ENCODE results near the gene NETO2. TPM values are rescaled to one million over a fixed set of nuclear protein-coding genes. Genes with fewer than 3 reads are reported as not detected.

The NETO2 gene
- total RNA-seq, 1 experiment from 2014 or later, result 10.3 TPM

DNA sequence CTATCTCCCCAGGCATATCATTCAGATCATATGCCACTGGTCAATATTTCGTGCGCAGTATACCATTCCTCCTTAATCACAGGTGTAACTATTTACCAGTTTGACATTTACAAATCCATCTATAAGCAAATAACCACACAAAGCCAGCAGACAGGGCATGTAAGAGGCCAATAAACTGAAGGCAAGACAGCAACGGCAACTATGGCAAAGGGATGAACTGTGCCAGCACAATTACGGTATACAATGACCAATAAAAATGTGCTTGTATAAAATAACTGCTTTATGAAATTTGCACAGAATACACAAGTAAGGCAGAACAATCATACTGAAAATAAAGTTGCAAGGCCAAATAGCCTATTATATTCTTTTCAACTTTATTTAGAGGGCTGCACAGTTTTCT, 9.2 kb downstream of the NETO2 start:
- H3K27me3 ChIP-seq (ENCODE audit: insufficient read depth, low read length), result no peaks in the 10 kb centered on the region
- POLR2A ChIA-PET, result no interaction called here
- H4K20me1 ChIP-seq (ENCODE audit: insufficient read depth), result no peaks in the 10 kb centered on the region
- no peak overlapping the region for H3K27ac ChIP-seq (ENCODE audit: low read depth, low read length)
- no peaks in the 10 kb centered on the region for H3K9me2 ChIP-seq (ENCODE audit: insufficient read depth)
- no peak overlapping the region for H3K4me2 ChIP-seq (ENCODE audit: low read length)
- H3K4me1 ChIP-seq (ENCODE audit: control insufficient read depth in 1 of 2, insufficient read depth in 2 of 2, low read length in 2 of 2), result peaks cover 17 to 37% of the 10 kb centered on the region in 2 experiments; a peak in 3 of 4 replicates
- H2AFZ ChIP-seq (ENCODE audit: low read depth, low read length, poor library complexity, severe bottlenecking), result no peak overlapping the region
- BruUV-seq (replicated peaks), result no TSS peak
- no peak for ATAC-seq
- intact Hi-C loops (cut with micrococcal nuclease), result no loop called here
- CTCF ChIA-PET, result no interaction called here
- H3K9ac ChIP-seq (ENCODE audit: low read length), result no peak overlapping the region
- DNase-seq (ENCODE audit: low read depth, low spot score), result no peak
- no peaks in the 10 kb centered on the region for H3K9me3 ChIP-seq (ENCODE audit: control insufficient read depth in 1 of 2, insufficient read depth in 1 of 2, low read depth in 1 of 2, low read length in 2 of 2)
- H3K79me2 ChIP-seq (ENCODE audit: insufficient read depth, low read length), result 0 out of 2 replicates have a peak, but pooled peaks cover 3% of the 10 kb centered on the region
- H3K4me3 ChIP-seq (replicated peaks in 1 of 2; ENCODE audit: low read depth in 1 of 2, low read length in 2 of 2), result no peak overlapping the region
- RAD21 ChIA-PET (ENCODE audit: low non-redundant PET in 1 of 2, low total read pairs in 2 of 2, uncharacterized antibody in 2 of 2, unreplicated experiment in 2 of 2), result no interaction called here
- no peaks in the 10 kb centered on the region for H3K36me3 ChIP-seq (ENCODE audit: control insufficient read depth in 1 of 2, insufficient read depth in 2 of 2, low read length in 2 of 2)
- TF ChIP-seq, protein P1, sequence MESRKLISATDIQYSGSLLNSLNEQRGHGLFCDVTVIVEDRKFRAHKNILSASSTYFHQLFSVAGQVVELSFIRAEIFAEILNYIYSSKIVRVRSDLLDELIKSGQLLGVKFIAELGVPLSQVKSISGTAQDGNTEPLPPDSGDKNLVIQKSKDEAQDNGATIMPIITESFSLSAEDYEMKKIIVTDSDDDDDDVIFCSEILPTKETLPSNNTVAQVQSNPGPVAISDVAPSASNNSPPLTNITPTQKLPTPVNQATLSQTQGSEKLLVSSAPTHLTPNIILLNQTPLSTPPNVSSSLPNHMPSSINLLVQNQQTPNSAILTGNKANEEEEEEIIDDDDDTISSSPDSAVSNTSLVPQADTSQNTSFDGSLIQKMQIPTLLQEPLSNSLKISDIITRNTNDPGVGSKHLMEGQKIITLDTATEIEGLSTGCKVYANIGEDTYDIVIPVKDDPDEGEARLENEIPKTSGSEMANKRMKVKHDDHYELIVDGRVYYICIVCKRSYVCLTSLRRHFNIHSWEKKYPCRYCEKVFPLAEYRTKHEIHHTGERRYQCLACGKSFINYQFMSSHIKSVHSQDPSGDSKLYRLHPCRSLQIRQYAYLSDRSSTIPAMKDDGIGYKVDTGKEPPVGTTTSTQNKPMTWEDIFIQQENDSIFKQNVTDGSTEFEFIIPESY (IDR thresholded peaks at IDR 0.05; ENCODE audit: extremely low read depth, insufficient replicate concordance, low read length), result no peak
- no peak for TF ChIP-seq EGR1 (IDR thresholded peaks at IDR 0.05; ENCODE audit: low read depth)
- TF ChIP-seq SRF (IDR thresholded peaks at IDR 0.05; ENCODE audit: low read depth), result no peak
- TF ChIP-seq ELF1 (IDR thresholded peaks at IDR 0.05; ENCODE audit: borderline replicate concordance, low read depth), result no peak
- no peak for TF ChIP-seq ZFX (IDR thresholded peaks at IDR 0.05)
- TF ChIP-seq JUND (IDR thresholded peaks at IDR 0.05), result no peak
- no peak for TF ChIP-seq YY1 (IDR thresholded peaks at IDR 0.05; ENCODE audit: extremely low read depth, insufficient replicate concordance, low read depth, low read length)
- TF ChIP-seq ZNF274 (IDR thresholded peaks at IDR 0.05; ENCODE audit: low read depth, low read length), result no peak

DNA sequence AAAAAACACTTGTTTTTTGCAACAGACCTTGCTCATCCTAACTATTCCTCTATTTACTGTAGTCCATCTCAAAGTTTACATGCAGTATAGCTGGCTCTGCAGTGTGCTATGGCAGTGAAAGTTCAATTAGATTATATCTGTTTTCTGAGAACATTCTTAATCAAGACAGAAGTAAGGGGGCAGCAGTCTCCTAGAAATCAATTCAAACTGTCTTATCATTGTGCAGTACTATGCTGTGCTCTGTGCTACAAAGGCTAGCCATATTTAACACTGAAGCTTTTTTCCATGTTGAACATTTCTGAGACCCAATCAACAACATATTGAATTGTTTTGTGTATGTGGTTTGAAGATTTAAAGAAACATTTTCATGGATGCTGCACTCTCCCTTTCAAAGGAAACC, 11.4 kb downstream of the NETO2 start:
- DNase-seq (ENCODE audit: low read depth, low spot score) (no peak), ATAC-seq (peak; percentile 63)
- ChIA-PET CTCF (no interaction called here), RAD21 (ENCODE audit: low non-redundant PET in 1 of 2, low total read pairs in 2 of 2, uncharacterized antibody in 2 of 2, unreplicated experiment in 2 of 2) (no interaction called here), POLR2A (no interaction called here)
- Histone ChIP-seq H3K79me2 (ENCODE audit: insufficient read depth, low read length) (0 out of 2 replicates have a peak, but pooled peaks cover 3% of the 10 kb centered on the region), H3K36me3 (ENCODE audit: control insufficient read depth in 1 of 2, insufficient read depth in 2 of 2, low read length in 2 of 2) (no peaks in the 10 kb centered on the region), H4K20me1 (ENCODE audit: insufficient read depth) (no peaks in the 10 kb centered on the region), H3K9ac (ENCODE audit: low read length) (no peak overlapping the region), H3K4me1 (ENCODE audit: control insufficient read depth in 1 of 2, insufficient read depth in 2 of 2, low read length in 2 of 2) (peaks cover 9 to 21% of the 10 kb centered on the region in 2 experiments; a peak in 3 of 4 replicates), H3K9me3 (ENCODE audit: control insufficient read depth in 1 of 2, insufficient read depth in 1 of 2, low read depth in 1 of 2, low read length in 2 of 2) (no peaks in the 10 kb centered on the region), H3K9me2 (ENCODE audit: insufficient read depth) (0 out of 2 replicates have a peak, but pooled peaks cover 4% of the 10 kb centered on the region), H3K4me2 (ENCODE audit: low read length) (no peak overlapping the region), H2AFZ (ENCODE audit: low read depth, low read length, poor library complexity, severe bottlenecking) (no peak overlapping the region), H3K27me3 (ENCODE audit: insufficient read depth, low read length) (no peaks in the 10 kb centered on the region), H3K27ac (ENCODE audit: low read depth, low read length) (no peak overlapping the region), H3K4me3 (replicated peaks in 1 of 2; ENCODE audit: low read depth in 1 of 2, low read length in 2 of 2) (no peak overlapping the region)
- TF ChIP-seq POLR2A (IDR thresholded peaks at IDR 0.05; ENCODE audit: borderline replicate concordance, extremely low read depth, insufficient read depth, insufficient read length) (no peak), POLR2AphosphoS5 (IDR thresholded peaks at IDR 0.05; ENCODE audit: low read depth, low read length) (no peak), JUND (IDR thresholded peaks at IDR 0.05) (no peak), SRF (IDR thresholded peaks at IDR 0.05; ENCODE audit: low read depth) (no peak), RAD21 (IDR thresholded peaks at IDR 0.05; ENCODE audit: low read depth) (peak; percentile 46), ZNF274 (IDR thresholded peaks at IDR 0.05; ENCODE audit: low read depth, low read length) (no peak), ZFX (IDR thresholded peaks at IDR 0.05) (no peak), CEBPB (IDR thresholded peaks at IDR 0.05; ENCODE audit: low read depth) (no peak), FOSL1 (IDR thresholded peaks at IDR 0.05; ENCODE audit: low read depth) (no peak), SIN3A (IDR thresholded peaks at IDR 0.05; ENCODE audit: low read depth) (no peak), EGR1 (IDR thresholded peaks at IDR 0.05; ENCODE audit: low read depth) (no peak), YY1 (IDR thresholded peaks at IDR 0.05; ENCODE audit: extremely low read depth, insufficient replicate concordance, low read depth, low read length) (no peak), CTCF (IDR thresholded peaks at IDR 0.05 in 2 of 3, conservative IDR thresholded peaks at IDR 0.05 in 1 of 3; ENCODE audit: borderline replicate concordance in 1 of 3, insufficient read depth in 1 of 3, low read depth in 2 of 3, low read length in 2 of 3) (0 out of 6 replicates have a peak, but pooled peaks of 1 of the 3 experiments have one; percentile 15)
- TF ChIP-seq, protein P2, sequence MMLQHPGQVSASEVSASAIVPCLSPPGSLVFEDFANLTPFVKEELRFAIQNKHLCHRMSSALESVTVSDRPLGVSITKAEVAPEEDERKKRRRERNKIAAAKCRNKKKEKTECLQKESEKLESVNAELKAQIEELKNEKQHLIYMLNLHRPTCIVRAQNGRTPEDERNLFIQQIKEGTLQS (IDR thresholded peaks at IDR 0.05), result no peak
- intact Hi-C loops (cut with micrococcal nuclease), result no loop called here
- no TSS peak for BruUV-seq (replicated peaks)

Measured in HCT116 (cell line).